ENCODE results near the gene DCTPP1. TPM values are rescaled to one million over a fixed set of nuclear protein-coding genes. Genes with fewer than 3 reads are reported as not detected.

DCTPP1 gene
- total and polyA plus RNA-seq, 2 of the 13 experiments (the other 11 are each of a cell fraction or from before 2014, with no cell fraction given) = 54.8 to 74.4 TPM

DNA sequence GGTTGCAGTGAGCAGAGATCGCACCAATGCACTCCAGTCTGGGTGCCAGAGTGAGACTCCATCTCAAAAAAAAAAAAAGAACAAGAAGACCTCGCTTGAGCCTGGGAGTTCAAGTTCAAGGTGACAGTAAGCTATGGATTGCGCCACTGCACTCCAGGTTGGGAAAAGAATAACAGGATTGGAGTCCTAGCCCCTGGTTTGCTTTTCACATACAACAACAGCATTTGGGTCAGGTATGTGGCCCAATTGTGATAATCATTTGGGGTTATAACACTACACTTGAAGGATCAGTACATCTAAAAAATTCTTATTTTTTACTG lies 19.2 kb upstream of the DCTPP1 start (continued):
- TF ChIP-seq, protein P1, sequence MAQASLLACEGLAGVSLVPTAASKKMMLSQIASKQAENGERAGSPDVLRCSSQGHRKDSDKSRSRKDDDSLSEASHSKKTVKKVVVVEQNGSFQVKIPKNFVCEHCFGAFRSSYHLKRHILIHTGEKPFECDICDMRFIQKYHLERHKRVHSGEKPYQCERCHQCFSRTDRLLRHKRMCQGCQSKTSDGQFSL (CRISPR knock-in tag; IDR thresholded peaks at IDR 0.05) = no peak
- TF ChIP-seq NONO (IDR thresholded peaks at IDR 0.05) = no peak
- peak; percentile 40; the same call in 1 of the 2 replicates for TF ChIP-seq NONO (CRISPR knock-in tag; conservative IDR thresholded peaks at IDR 0.05)
- TF ChIP-seq, protein P2, sequence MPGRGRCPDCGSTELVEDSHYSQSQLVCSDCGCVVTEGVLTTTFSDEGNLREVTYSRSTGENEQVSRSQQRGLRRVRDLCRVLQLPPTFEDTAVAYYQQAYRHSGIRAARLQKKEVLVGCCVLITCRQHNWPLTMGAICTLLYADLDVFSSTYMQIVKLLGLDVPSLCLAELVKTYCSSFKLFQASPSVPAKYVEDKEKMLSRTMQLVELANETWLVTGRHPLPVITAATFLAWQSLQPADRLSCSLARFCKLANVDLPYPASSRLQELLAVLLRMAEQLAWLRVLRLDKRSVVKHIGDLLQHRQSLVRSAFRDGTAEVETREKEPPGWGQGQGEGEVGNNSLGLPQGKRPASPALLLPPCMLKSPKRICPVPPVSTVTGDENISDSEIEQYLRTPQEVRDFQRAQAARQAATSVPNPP (CRISPR knock-in tag; IDR thresholded peaks at IDR 0.05) = no peak
- TF ChIP-seq, protein P3, sequence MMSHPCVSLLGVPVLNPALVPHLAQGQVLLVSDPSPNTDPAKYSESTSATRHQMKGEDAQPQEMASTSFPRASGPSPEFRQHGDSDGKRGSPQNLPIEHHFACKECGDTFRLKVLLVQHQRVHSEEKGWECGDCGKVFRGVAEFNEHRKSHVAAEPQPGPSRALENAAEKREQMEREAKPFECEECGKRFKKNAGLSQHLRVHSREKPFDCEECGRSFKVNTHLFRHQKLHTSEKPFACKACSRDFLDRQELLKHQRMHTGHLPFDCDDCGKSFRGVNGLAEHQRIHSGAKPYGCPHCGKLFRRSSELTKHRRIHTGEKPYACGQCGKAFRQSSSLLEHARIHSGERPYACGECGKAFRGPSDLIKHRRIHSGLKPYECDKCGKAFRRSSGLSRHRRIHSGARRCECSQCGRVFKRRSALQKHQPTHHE (CRISPR knock-in tag; IDR thresholded peaks at IDR 0.05; ENCODE audit: borderline replicate concordance) = no peak
- TF ChIP-seq, protein P4, sequence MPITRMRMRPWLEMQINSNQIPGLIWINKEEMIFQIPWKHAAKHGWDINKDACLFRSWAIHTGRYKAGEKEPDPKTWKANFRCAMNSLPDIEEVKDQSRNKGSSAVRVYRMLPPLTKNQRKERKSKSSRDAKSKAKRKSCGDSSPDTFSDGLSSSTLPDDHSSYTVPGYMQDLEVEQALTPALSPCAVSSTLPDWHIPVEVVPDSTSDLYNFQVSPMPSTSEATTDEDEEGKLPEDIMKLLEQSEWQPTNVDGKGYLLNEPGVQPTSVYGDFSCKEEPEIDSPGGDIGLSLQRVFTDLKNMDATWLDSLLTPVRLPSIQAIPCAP (CRISPR knock-in tag; IDR thresholded peaks at IDR 0.05; ENCODE audit: low read depth) = no peak
- TF ChIP-seq ZFP37 (CRISPR knock-in tag; IDR thresholded peaks at IDR 0.05; ENCODE audit: borderline replicate concordance) = no peak
- TF ChIP-seq, protein P5, sequence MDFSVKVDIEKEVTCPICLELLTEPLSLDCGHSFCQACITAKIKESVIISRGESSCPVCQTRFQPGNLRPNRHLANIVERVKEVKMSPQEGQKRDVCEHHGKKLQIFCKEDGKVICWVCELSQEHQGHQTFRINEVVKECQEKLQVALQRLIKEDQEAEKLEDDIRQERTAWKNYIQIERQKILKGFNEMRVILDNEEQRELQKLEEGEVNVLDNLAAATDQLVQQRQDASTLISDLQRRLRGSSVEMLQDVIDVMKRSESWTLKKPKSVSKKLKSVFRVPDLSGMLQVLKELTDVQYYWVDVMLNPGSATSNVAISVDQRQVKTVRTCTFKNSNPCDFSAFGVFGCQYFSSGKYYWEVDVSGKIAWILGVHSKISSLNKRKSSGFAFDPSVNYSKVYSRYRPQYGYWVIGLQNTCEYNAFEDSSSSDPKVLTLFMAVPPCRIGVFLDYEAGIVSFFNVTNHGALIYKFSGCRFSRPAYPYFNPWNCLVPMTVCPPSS (IDR thresholded peaks at IDR 0.05) = no peak
- TF ChIP-seq, protein P6, sequence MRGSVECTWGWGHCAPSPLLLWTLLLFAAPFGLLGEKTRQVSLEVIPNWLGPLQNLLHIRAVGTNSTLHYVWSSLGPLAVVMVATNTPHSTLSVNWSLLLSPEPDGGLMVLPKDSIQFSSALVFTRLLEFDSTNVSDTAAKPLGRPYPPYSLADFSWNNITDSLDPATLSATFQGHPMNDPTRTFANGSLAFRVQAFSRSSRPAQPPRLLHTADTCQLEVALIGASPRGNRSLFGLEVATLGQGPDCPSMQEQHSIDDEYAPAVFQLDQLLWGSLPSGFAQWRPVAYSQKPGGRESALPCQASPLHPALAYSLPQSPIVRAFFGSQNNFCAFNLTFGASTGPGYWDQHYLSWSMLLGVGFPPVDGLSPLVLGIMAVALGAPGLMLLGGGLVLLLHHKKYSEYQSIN (CRISPR knock-in tag; IDR thresholded peaks at IDR 0.05; ENCODE audit: borderline replicate concordance) = no peak
- TF ChIP-seq, protein P7, sequence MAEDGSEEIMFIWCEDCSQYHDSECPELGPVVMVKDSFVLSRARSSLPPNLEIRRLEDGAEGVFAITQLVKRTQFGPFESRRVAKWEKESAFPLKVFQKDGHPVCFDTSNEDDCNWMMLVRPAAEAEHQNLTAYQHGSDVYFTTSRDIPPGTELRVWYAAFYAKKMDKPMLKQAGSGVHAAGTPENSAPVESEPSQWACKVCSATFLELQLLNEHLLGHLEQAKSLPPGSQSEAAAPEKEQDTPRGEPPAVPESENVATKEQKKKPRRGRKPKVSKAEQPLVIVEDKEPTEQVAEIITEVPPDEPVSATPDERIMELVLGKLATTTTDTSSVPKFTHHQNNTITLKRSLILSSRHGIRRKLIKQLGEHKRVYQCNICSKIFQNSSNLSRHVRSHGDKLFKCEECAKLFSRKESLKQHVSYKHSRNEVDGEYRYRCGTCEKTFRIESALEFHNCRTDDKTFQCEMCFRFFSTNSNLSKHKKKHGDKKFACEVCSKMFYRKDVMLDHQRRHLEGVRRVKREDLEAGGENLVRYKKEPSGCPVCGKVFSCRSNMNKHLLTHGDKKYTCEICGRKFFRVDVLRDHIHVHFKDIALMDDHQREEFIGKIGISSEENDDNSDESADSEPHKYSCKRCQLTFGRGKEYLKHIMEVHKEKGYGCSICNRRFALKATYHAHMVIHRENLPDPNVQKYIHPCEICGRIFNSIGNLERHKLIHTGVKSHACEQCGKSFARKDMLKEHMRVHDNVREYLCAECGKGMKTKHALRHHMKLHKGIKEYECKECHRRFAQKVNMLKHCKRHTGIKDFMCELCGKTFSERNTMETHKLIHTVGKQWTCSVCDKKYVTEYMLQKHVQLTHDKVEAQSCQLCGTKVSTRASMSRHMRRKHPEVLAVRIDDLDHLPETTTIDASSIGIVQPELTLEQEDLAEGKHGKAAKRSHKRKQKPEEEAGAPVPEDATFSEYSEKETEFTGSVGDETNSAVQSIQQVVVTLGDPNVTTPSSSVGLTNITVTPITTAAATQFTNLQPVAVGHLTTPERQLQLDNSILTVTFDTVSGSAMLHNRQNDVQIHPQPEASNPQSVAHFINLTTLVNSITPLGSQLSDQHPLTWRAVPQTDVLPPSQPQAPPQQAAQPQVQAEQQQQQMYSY (CRISPR knock-in tag; IDR thresholded peaks at IDR 0.05) = 0 out of 2 replicates have a peak, but pooled peaks have one; percentile 42
- TF ChIP-seq ZBTB21 (CRISPR knock-in tag; IDR thresholded peaks at IDR 0.05) = no peak
- TF ChIP-seq CBFB (CRISPR knock-in tag; IDR thresholded peaks at IDR 0.05) = no peak
- peak; percentile 73 for TF ChIP-seq ZNF331 (CRISPR knock-in tag; IDR thresholded peaks at IDR 0.05)
- TF ChIP-seq, protein P8, sequence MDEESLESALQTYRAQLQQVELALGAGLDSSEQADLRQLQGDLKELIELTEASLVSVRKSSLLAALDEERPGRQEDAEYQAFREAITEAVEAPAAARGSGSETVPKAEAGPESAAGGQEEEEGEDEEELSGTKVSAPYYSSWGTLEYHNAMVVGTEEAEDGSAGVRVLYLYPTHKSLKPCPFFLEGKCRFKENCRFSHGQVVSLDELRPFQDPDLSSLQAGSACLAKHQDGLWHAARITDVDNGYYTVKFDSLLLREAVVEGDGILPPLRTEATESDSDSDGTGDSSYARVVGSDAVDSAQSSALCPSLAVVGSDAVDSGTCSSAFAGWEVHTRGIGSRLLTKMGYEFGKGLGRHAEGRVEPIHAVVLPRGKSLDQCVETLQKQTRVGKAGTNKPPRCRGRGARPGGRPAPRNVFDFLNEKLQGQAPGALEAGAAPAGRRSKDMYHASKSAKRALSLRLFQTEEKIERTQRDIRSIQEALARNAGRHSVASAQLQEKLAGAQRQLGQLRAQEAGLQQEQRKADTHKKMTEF (CRISPR knock-in tag; IDR thresholded peaks at IDR 0.05) = 0 out of 2 replicates have a peak, but pooled peaks have one; percentile 40
- no peak for TF ChIP-seq SRSF4 (IDR thresholded peaks at IDR 0.05; ENCODE audit: low read depth, low read length, poor library complexity, severe bottlenecking)
- no peak for TF ChIP-seq STAG1 (CRISPR knock-in tag; IDR thresholded peaks at IDR 0.05)
- TF ChIP-seq POLR2AphosphoS2 (IDR thresholded peaks at IDR 0.05; ENCODE audit: low read depth, low read length) = no peak

Data from HepG2 (cell line).